Psoas muscle (tissue), 8 donors: ENCODE results near the gene NPY. TPM values are rescaled to one million over a fixed set of nuclear protein-coding genes. Genes with fewer than 3 reads are reported as not detected.

Experiments used
- ATAC-seq, 4 donors: fragments of 200-7000 bp; cut with Tn5 transposase; one replicate each; pipeline ENCODE4 v1.9.1; 2020; ENCODE audit warnings: moderate library complexity in 3 of 4, mild to moderate bottlenecking in 2 of 4
- DNase-seq, 2 donors: peaks; one replicate each; pipeline ENCODE4 v3.0.0-alpha.2; 2020
- H3K27ac ChIP-seq: fragments of 200-600 bp; one replicate; pipeline ENCODE4 v1.8.0; 2022
- H3K27me3 ChIP-seq, 3 donors: fragments of 200-600 bp in 1 of 3; one replicate each; pipeline versions ENCODE4 v1.6.1 to v1.8.0; 2013 to 2022; ENCODE audit warnings: low read length in 2 of 3, mild to moderate bottlenecking in 2 of 3, moderate library complexity in 1 of 3; ENCODE audit not compliant: insufficient read depth in 3 of 3
- H3K36me3 ChIP-seq, 2 donors: fragments of 200-600 bp in 1 of 2; one replicate each; pipeline versions ENCODE4 v1.6.1 to v1.8.0; 2013 to 2022; ENCODE audit warnings: low read depth in 1 of 2, mild to moderate bottlenecking in 1 of 2, moderate library complexity in 1 of 2; ENCODE audit not compliant: insufficient read depth in 1 of 2
- H3K4me1 ChIP-seq: fragments of 200-600 bp; one replicate; pipeline ENCODE4 v1.8.0; 2022
- H3K4me3 ChIP-seq: fragments of 200-600 bp; one replicate; pipeline ENCODE4 v1.8.0; 2022; ENCODE audit warnings: mild to moderate bottlenecking
- H3K9me3 ChIP-seq: fragments of 200-600 bp; one replicate; pipeline ENCODE4 v1.8.0; 2022
- WGBS, 3 donors: extraction: QIAGEN DNeasy Blood & Tissue Kit; methylation state at CpG; one replicate each; pipeline versions ENCODE4 v1.1.6 to v1.1.7; 2013; 5-methylcytosine and 5-hydroxymethylcytosine counted together
- intact Hi-C, 2 donors: fragments of 100-400 bp; cut with DNase I; formaldehyde crosslinking; loops; one replicate each; pipeline versions ENCODE4 v1.11.0 to v1.14.2; 2022
- polyA plus RNA-seq, 3 donors: library from polyadenylated mRNA; stranded (reverse); fragments of 200-250 nt; gene quantifications; one replicate each; pipeline ENCODE4 v1.2.3, GENCODE V29; 2013
- total RNA-seq, 4 donors: library from RNA; stranded (reverse); fragmentation: NEBNext Ultra II Directional in 2 of 4; extraction: Animal tissue kit (Norgen Biotek cat#: 25700) in 2 of 4; gene quantifications; one replicate each; pipeline versions ENCODE4 v1.2.1 to v1.2.4, GENCODE V29; 2021 to 2023
- TF ChIP-seq, protein P1 (sequence below): fragments of 200-600 bp; IDR thresholded peaks from one replicate; pipeline ENCODE4 v1.8.0; 2022; ENCODE audit warnings: antibody characterized with exemption
- donor health status: healthy with polysubstance abuse.
- donor health status: DM: no; HTN: no; CAD: no; lungs with moderate emphysema.
- donor health status: Bipolar disorder and iron deficiency.
- donor health status: healthy.
- donor health status: DM: yes; HTN: yes; CAD: no.
- donor health status: DM: no; HTN: no; CAD: no.
- donor health status: DM: no; HTN: no; CAD: no.
- donor health status: DM: yes; HTN: yes; CAD: no.

Gene NPY
- total and polyA plus RNA-seq, 7 donors = 0.34 to 3.4 (median 0.69) TPM; not detected in 4

DNA sequence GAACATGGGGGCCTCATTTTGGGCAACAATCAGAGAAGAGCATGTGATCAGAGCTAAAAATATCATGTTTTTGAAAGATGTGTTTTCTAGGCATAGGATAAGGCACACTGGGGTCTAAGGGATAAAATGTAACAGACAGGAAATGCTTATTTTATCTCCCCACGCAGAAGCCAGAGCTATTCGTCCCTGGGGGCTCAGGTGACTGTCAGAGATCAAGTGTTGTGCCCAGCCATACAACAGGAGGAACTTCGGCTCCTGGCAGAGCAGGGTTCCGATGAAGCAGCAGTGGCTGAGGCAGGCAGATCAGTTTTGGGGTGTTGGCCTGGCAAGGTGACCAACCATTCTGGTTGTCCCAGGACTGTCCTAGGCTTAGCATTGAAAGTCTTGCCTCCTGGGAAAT lies 15.2 kb downstream of the NPY start:
- H3K4me3 ChIP-seq = no peak overlapping the region
- TF ChIP-seq, protein P1, sequence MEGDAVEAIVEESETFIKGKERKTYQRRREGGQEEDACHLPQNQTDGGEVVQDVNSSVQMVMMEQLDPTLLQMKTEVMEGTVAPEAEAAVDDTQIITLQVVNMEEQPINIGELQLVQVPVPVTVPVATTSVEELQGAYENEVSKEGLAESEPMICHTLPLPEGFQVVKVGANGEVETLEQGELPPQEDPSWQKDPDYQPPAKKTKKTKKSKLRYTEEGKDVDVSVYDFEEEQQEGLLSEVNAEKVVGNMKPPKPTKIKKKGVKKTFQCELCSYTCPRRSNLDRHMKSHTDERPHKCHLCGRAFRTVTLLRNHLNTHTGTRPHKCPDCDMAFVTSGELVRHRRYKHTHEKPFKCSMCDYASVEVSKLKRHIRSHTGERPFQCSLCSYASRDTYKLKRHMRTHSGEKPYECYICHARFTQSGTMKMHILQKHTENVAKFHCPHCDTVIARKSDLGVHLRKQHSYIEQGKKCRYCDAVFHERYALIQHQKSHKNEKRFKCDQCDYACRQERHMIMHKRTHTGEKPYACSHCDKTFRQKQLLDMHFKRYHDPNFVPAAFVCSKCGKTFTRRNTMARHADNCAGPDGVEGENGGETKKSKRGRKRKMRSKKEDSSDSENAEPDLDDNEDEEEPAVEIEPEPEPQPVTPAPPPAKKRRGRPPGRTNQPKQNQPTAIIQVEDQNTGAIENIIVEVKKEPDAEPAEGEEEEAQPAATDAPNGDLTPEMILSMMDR = no peak
- 35 to 56% (median 43%) methylated on average over 4 of the region's 4 CpGs for WGBS, 3 donors
- no peaks in the 10 kb centered on the region for H3K9me3 ChIP-seq
- no peaks in the 10 kb centered on the region for H3K4me1 ChIP-seq
- H3K36me3 ChIP-seq = no peaks in the 10 kb centered on the region
- no peaks in the 10 kb centered on the region for H3K27me3 ChIP-seq
- no peak for ATAC-seq
- no peak for DNase-seq
- intact Hi-C loops = loop anchor here in 1 of 2 donors (10.0 kb wide), 1 partner anchor 366 kb away; no protein-coding TSS in a partner anchor
- no peak overlapping the region for H3K27ac ChIP-seq

DNA sequence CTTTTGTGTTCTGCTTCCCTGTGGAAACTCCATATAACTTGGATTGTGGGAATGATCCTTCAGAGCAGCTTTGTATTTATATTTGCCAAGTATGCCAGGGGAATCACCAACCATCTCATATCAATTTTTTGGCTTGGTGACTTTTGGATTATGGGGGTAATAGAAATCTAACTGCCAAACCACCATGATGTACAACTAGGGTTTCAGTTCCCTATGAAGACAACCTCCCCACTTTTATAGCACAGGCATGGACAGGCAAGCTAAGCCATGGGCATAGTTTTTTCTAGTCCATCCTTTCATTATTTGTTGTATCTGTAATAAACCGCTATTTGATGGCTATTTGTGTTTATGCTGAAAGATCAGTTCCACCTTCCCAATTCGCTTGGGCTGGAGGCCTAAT lies 17.7 kb downstream of the NPY start:
- Histone ChIP-seq H3K27me3 (no peaks in the 10 kb centered on the region), H3K27ac (no peak overlapping the region), H3K36me3 (no peaks in the 10 kb centered on the region), H3K9me3 (no peaks in the 10 kb centered on the region), H3K4me3 (no peak overlapping the region), H3K4me1 (no peaks in the 10 kb centered on the region)
- ATAC-seq (no peak), DNase-seq (no peak)
- TF ChIP-seq, protein P1 = no peak
- intact Hi-C loops = no loop called here
- WGBS, 3 donors = 91 to 95% (median 95%) methylated on average over 2 of the region's 2 CpGs

DNA sequence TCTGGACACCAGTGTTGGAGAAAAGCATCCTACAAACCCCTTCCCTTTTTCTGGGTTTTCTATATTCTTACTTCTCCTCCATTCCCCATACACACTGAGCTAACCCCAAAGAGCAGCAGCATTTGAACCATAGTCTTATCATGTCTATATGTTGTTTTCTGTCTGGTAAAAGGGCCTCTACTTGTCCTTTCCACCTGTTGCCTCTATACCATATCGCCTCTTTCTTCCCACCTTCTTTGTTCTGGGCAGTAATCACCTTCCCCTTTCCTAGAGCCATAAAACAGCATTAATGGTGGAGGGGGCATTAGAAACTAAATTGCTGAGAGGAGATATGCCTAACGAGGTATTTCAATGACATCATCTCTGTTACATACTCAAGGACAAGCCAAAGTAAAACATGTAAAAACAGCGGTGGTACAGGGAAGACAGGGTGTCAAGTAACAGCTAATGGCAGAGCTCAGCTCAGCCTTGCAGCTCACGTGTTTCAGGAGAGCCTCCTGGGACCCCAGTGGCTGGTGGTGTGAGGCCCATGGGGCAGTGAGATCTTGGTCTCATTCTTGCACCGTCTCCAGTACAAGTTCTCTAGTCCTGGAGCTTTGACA lies 20.6 kb downstream of the NPY start:
- 39 to 54% (median 45%) methylated on average over 5 of the region's 5 CpGs for WGBS, 3 donors
- ATAC-seq = no peak
- TF ChIP-seq, protein P1 = no peak
- intact Hi-C loops = no loop called here
- H3K4me3 ChIP-seq = no peak overlapping the region
- H3K4me1 ChIP-seq = no peaks in the 10 kb centered on the region
- no peaks in the 10 kb centered on the region for H3K36me3 ChIP-seq
- H3K27me3 ChIP-seq = no peaks in the 10 kb centered on the region
- no peak overlapping the region for H3K27ac ChIP-seq
- no peak for DNase-seq
- H3K9me3 ChIP-seq = no peaks in the 10 kb centered on the region

DNA sequence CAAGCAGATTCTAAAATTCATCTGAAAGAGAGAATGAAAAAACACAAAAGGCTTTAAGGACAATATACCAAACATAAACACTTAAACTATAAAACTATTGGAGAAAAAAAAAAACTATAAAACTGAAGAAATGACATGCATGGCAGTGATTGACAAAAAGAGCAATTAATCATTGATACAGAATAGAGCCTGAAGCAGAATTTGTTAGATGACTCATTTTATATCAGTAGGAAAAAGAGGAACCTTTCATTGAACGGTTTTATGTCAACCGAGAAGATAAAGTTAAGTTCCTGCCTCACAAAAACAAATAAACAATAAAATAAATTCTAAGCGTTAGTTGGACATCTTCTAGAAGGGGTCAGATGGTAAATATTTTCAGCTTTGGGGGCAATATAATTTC lies 23.3 kb downstream of the NPY start:
- H3K27me3 ChIP-seq = no peaks in the 10 kb centered on the region
- no peak overlapping the region for H3K27ac ChIP-seq
- H3K9me3 ChIP-seq = no peaks in the 10 kb centered on the region
- no peaks in the 10 kb centered on the region for H3K4me1 ChIP-seq
- ATAC-seq = no peak
- no peaks in the 10 kb centered on the region for H3K36me3 ChIP-seq
- 81 to 90% (median 82%) methylated on average over 3 of the region's 3 CpGs for WGBS, 3 donors
- TF ChIP-seq, protein P1 = no peak
- DNase-seq = no peak
- intact Hi-C loops = no loop called here
- no peak overlapping the region for H3K4me3 ChIP-seq

DNA sequence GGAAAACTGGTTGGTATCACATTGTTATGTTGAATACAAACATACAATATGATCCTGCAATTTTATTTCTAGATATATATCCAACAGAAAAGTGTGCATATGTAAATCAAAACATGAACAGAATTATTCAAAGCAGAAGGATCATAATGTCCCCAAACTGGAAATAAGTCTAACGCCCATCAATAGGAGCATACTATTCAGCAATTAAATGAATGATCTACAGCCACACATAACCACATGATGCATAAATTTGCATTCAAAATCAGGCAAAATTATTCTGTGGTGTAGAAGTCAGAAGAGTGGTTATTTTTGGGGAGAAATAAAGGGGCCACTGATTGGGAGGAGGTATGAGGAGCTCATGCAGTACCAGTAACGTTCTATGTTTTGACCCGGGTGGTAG lies 28.6 kb downstream of the NPY start:
- TF ChIP-seq, protein P1 = no peak
- ATAC-seq = no peak
- Histone ChIP-seq H3K4me3 (no peak overlapping the region), H3K36me3 (no peaks in the 10 kb centered on the region), H3K4me1 (no peaks in the 10 kb centered on the region), H3K9me3 (no peaks in the 10 kb centered on the region), H3K27ac (no peak overlapping the region), H3K27me3 (no peaks in the 10 kb centered on the region)
- DNase-seq = no peak
- WGBS, 3 donors = 88 to 90% (median 90%) methylated on average over 3 of the region's 3 CpGs
- intact Hi-C loops = no loop called here
